Fibroblast of lung (primary cell): Measurements from ENCODE around the gene CGRRF1. TPM values are rescaled to one million over a fixed set of nuclear protein-coding genes. Genes with fewer than 3 reads are reported as not detected.

Experiments used
- DNase-seq, 2 donors: peaks; one replicate each; pipeline versions ENCODE4 v3.0.0 to v3.0.0-alpha.2; 2010; ENCODE audit warnings: low read depth in 2 of 2
- H2AFZ ChIP-seq: 2 replicates; pipeline ENCODE4 v1.5.1; 2012; ENCODE audit warnings: low read length, control low read depth, inconsistent platforms
- H3K27ac ChIP-seq: 2 replicates; pipeline ENCODE4 v1.5.1; 2011; ENCODE audit warnings: low read length, control low read depth; ENCODE audit not compliant: insufficient read depth
- H3K27me3 ChIP-seq: 2 replicates; pipeline ENCODE4 v1.5.1; 2011; ENCODE audit warnings: mild to moderate bottlenecking, low read length; ENCODE audit not compliant: control insufficient read depth, insufficient read depth
- H3K36me3 ChIP-seq: 2 replicates; pipeline ENCODE4 v1.5.1; 2011; ENCODE audit warnings: low read length; ENCODE audit not compliant: control insufficient read depth, insufficient read depth
- H3K4me1 ChIP-seq: 2 replicates; pipeline ENCODE4 v1.5.1; 2011; ENCODE audit warnings: low read length; ENCODE audit not compliant: control insufficient read depth, insufficient read depth; ENCODE audit errors: extremely low read depth
- H3K4me2 ChIP-seq: 2 replicates; pipeline ENCODE4 v1.5.1; 2011; ENCODE audit warnings: low read length, control low read depth; ENCODE audit not compliant: insufficient read depth; ENCODE audit errors: extremely low read depth
- H3K4me3 ChIP-seq, 4 experiments: fragments of 200-600 bp in 1 of 4; sonication (generic) in 1 of 4; replicated peaks in 1 of 4; 2 replicates each; pipeline ENCODE4 v1.5.1; 2011 to 2016; ENCODE audit warnings: low read length in 4 of 4, low read depth in 3 of 4, mild to moderate bottlenecking in 3 of 4, control low read depth in 2 of 4, inconsistent platforms in 1 of 4, mixed read lengths in 1 of 4; ENCODE audit not compliant: insufficient read depth in 1 of 4; ENCODE audit errors: control extremely low read depth in 1 of 4
- H3K79me2 ChIP-seq: 2 replicates; pipeline ENCODE4 v1.5.1; 2012; ENCODE audit warnings: mild to moderate bottlenecking, low read length, inconsistent platforms; ENCODE audit not compliant: control insufficient read depth, insufficient read depth
- H3K9ac ChIP-seq: 2 replicates; pipeline ENCODE4 v1.5.1; 2011; ENCODE audit warnings: mild to moderate bottlenecking, low read length, control low read depth; ENCODE audit not compliant: insufficient read depth
- H3K9me3 ChIP-seq: 2 replicates; pipeline ENCODE4 v1.5.1; 2012; ENCODE audit warnings: low read depth, low read length; ENCODE audit not compliant: control insufficient read depth, insufficient read depth
- H4K20me1 ChIP-seq: 2 replicates; pipeline ENCODE4 v1.5.1; 2011; ENCODE audit warnings: low read length; ENCODE audit not compliant: control insufficient read depth, insufficient read depth; ENCODE audit errors: extremely low read depth
- EZH2 ChIP-seq: IDR thresholded peaks from 2 replicates; pipeline ENCODE4 v1.5.1; 2012; ENCODE audit warnings: low read length, control low read depth, mild to moderate bottlenecking; ENCODE audit errors: missing control alignments
- polyA plus RNA-seq, 2 donors: library from polyadenylated mRNA; depleted of rRNA in 1 of 2; stranded (reverse) in 1 of 2; unstranded in 1 of 2; fragments of >200 nt; gene quantifications; 2 replicates each; pipeline ENCODE4 v1.2.1, GENCODE V29; 2011 to 2012; ENCODE audit warnings: missing spikeins in 1 of 2
- total RNA-seq: library from RNA; depleted of rRNA; stranded (reverse); fragments of >200 nt; gene quantifications from 2 replicates; pipeline ENCODE4 v1.2.1, GENCODE V29; 2014
- TF ChIP-seq, protein P1 (sequence below), 2 donors: IDR thresholded peaks in 1 of 2; conservative IDR thresholded peaks in 1 of 2; 1 replicate in 1 of 2; 2 replicates in 1 of 2; pipeline ENCODE4 v1.5.1; 2011 to 2012; ENCODE audit warnings: low read length in 2 of 2, control low read depth in 1 of 2, inconsistent platforms in 1 of 2, low read depth in 1 of 2, mild to moderate bottlenecking in 1 of 2

Gene CGRRF1
- total and polyA plus RNA-seq, 2 donors (not counting 1 experiment from before 2014, with no cell fraction given) = 15.8 to 23.0 TPM

DNA sequence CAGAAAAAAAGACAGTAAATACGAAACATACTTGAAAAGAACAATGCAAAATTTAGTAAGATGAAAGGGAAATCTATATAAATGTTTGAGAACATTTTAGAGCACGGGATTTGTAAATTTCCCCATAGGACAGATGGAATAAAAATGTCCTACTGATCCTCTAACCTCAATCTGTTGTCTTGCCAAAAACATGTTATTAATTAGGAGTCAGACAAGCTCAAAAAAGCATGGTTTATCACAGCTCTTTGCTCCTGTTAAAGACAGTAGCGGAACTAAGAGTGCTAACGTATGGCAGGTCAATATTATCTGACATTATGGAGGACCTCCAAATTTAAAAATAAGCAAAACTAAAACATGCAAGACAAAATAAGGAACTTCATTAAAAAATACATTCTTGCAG, 33.8 kb upstream of the CGRRF1 start:
- Histone ChIP-seq H3K79me2 (peaks cover 2% of the 10 kb centered on the region), H3K9ac (no peak overlapping the region), H2AFZ (no peak overlapping the region), H3K27ac (no peak overlapping the region), H3K9me3 (no peaks in the 10 kb centered on the region), H4K20me1 (peaks cover 2% of the 10 kb centered on the region), H3K4me2 (no peak overlapping the region), H3K27me3 (no peaks in the 10 kb centered on the region), H3K36me3 (peaks cover 3% of the 10 kb centered on the region), H3K4me3 (no peak overlapping the region), H3K4me1 (no peaks in the 10 kb centered on the region)
- DNase-seq = no peak
- TF ChIP-seq EZH2 = no peak
- TF ChIP-seq, protein P1, sequence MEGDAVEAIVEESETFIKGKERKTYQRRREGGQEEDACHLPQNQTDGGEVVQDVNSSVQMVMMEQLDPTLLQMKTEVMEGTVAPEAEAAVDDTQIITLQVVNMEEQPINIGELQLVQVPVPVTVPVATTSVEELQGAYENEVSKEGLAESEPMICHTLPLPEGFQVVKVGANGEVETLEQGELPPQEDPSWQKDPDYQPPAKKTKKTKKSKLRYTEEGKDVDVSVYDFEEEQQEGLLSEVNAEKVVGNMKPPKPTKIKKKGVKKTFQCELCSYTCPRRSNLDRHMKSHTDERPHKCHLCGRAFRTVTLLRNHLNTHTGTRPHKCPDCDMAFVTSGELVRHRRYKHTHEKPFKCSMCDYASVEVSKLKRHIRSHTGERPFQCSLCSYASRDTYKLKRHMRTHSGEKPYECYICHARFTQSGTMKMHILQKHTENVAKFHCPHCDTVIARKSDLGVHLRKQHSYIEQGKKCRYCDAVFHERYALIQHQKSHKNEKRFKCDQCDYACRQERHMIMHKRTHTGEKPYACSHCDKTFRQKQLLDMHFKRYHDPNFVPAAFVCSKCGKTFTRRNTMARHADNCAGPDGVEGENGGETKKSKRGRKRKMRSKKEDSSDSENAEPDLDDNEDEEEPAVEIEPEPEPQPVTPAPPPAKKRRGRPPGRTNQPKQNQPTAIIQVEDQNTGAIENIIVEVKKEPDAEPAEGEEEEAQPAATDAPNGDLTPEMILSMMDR (conservative IDR thresholded peaks at IDR 0.05 in 1 of 2, IDR thresholded peaks at IDR 0.05 in 1 of 2; ENCODE audit: low read depth in 1 of 2, low read length in 2 of 2) = no peak

DNA sequence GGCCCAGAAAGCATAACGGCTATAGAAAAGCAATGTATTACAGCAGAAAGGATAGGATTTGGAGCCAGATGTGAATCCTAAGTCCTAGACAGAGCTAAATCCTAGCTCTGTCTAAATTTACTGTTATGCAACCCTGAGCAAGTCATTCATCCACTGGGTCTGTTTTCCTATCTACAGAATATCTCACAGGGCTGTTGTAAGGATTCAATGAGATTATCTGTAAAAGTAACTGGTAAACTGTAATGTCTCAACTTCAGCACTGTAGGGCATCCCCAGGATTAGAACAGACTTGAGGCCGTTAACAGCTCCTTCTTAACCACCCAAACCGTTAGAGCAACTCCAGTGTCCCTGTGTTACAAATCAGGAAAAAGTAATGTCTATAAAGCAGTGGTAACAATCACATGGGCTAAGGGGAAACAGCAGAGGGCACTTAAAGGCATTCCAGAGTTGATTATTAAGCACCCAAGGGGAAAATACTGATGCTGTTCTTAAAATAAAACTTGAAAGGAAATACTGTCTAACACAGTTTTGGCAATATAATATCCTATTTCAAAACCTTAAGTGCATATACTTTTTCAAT, 31.0 kb upstream of the CGRRF1 start:
- Histone ChIP-seq H3K9ac (no peak overlapping the region), H3K36me3 (peaks cover 6% of the 10 kb centered on the region), H3K4me2 (no peak overlapping the region), H2AFZ (no peak overlapping the region), H3K27ac (no peak overlapping the region), H3K79me2 (peaks cover 20% of the 10 kb centered on the region), H4K20me1 (peaks cover 8% of the 10 kb centered on the region), H3K9me3 (no peaks in the 10 kb centered on the region), H3K4me1 (no peaks in the 10 kb centered on the region), H3K4me3 (no peak overlapping the region), H3K27me3 (no peaks in the 10 kb centered on the region)
- no peak for TF ChIP-seq EZH2
- TF ChIP-seq, protein P1 (conservative IDR thresholded peaks at IDR 0.05 in 1 of 2, IDR thresholded peaks at IDR 0.05 in 1 of 2; ENCODE audit: low read depth in 1 of 2, low read length in 2 of 2) = no peak
- DNase-seq = no peak

DNA sequence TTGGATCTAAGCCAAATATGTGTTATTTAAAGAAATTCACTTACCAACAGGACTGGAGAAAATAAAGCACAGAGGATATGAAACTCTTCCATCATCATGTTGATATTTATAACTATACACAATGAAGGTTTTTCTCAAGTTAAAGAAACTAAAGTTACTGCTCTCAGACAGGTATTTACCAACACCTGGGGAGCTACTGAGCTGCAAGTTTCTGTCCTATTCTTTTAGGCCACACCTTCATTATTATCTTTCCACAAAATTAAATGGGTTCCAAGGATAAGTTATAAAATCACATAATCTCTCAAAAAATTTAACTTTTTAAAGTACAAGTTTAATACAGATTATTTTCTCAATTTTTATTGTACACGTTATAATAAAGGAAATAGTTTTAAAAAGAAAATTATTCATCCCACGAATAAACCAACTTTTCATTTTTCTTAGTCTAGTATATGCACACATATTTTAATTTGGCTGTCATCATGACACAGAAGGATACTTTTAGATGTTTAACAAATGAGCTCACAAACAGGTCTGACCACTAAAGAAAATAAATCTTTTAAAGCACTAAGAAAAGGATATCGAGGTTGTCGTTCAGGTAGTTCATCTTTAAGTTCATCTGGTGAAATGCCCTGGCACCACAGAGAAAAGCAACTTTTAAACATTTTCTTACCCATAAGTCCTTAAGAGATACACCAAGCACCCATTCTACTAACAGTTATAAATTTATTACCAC, 28.7 kb upstream of the CGRRF1 start:
- H3K36me3 ChIP-seq = peaks cover 6% of the 10 kb centered on the region
- no peak overlapping the region for H3K9ac ChIP-seq
- H4K20me1 ChIP-seq = peaks cover 8% of the 10 kb centered on the region
- TF ChIP-seq EZH2 = no peak
- TF ChIP-seq, protein P1 (conservative IDR thresholded peaks at IDR 0.05 in 1 of 2, IDR thresholded peaks at IDR 0.05 in 1 of 2; ENCODE audit: low read depth in 1 of 2, low read length in 2 of 2) = no peak
- peak in 1 of 2 donors; percentile 27 for DNase-seq
- no peaks in the 10 kb centered on the region for H3K27me3 ChIP-seq
- no peaks in the 10 kb centered on the region for H3K4me1 ChIP-seq
- no peak overlapping the region for H3K27ac ChIP-seq
- no peak overlapping the region for H3K4me3 ChIP-seq
- H3K9me3 ChIP-seq = no peaks in the 10 kb centered on the region
- no peak overlapping the region for H3K4me2 ChIP-seq
- no peak overlapping the region for H2AFZ ChIP-seq
- H3K79me2 ChIP-seq = peaks cover 40% of the 10 kb centered on the region
